Caco-2 (cell line): ENCODE data around the gene GNG14. TPM values are rescaled to one million over a fixed set of nuclear protein-coding genes. Genes with fewer than 3 reads are reported as not detected.
A peak's percentile ranks its signal among the peaks of the same experiment; 100 is the strongest.
"Not testable (repeated sequence)": the region's sequence is repeated elsewhere in the genome, so short reads cannot be mapped to it uniquely, and the experiment has no call there.

Experiments used
- BruUV-seq: library from RNA; stranded (reverse); fragments of 400-500 nt; replicated peaks from 2 replicates; lab custom pipeline; 2021; lab: Mats Ljungman, UMichigan
- CTCF ChIA-PET: fragments of 300-600 bp; sonication (Branson Sonifier 250); formaldehyde crosslinking; loops from one replicate; lab custom pipeline; 2022; ENCODE audit warnings: antibody characterized with exemption; lab: Charles Lee
- POLR2A ChIA-PET: fragments of 300-600 bp; sonication (Branson Sonifier 250); formaldehyde crosslinking; loops from one replicate; lab custom pipeline; 2022; ENCODE audit warnings: antibody characterized with exemption; lab: Charles Lee
- DNase-seq, 2 experiments: peaks; one replicate each; pipeline versions ENCODE4 v3.0.0 to v3.0.0-alpha.2; 2020 to 2022
- H3K27me3 ChIP-seq: replicated peaks from 2 replicates; pipeline ENCODE4 v1.6.0; 2011; ENCODE audit warnings: low read length; ENCODE audit not compliant: control insufficient read depth, insufficient read depth
- H3K36me3 ChIP-seq: 2 replicates; pipeline ENCODE4 v1.5.1; 2011; ENCODE audit warnings: low read length; ENCODE audit not compliant: control insufficient read depth, insufficient read depth
- H3K4me1 ChIP-seq: fragments of 250-450 bp; sonication (Bioruptor Pico); 2 replicates; pipeline ENCODE4 v1.5.1; 2020; ENCODE audit warnings: mild to moderate bottlenecking
- H3K4me3 ChIP-seq: 2 replicates; pipeline ENCODE4 v1.5.1; 2011; ENCODE audit warnings: low read depth, mild to moderate bottlenecking, control low read depth, low read length
- H3K9me3 ChIP-seq: fragments of 250-450 bp; sonication (Bioruptor Pico); 2 replicates; pipeline ENCODE4 v1.5.1; 2020; ENCODE audit warnings: mild to moderate bottlenecking, moderate library complexity
- H3K27ac Mint-ChIP-seq: one replicate; pipeline ENCODE4 v1.8.0; 2022; ENCODE audit warnings: mixed read lengths; ENCODE audit not compliant: unreplicated experiment
- H3K27me3 Mint-ChIP-seq: one replicate; pipeline ENCODE4 v1.8.0; 2022; ENCODE audit warnings: mixed read lengths; ENCODE audit not compliant: insufficient read depth, unreplicated experiment
- H3K36me3 Mint-ChIP-seq: one replicate; pipeline ENCODE4 v1.8.0; 2022; ENCODE audit warnings: mild to moderate bottlenecking, mixed read lengths; ENCODE audit not compliant: insufficient read depth, unreplicated experiment
- H3K4me1 Mint-ChIP-seq: one replicate; pipeline ENCODE4 v1.8.0; 2022; ENCODE audit warnings: low read depth, mixed read lengths; ENCODE audit not compliant: unreplicated experiment
- H3K4me3 Mint-ChIP-seq: one replicate; pipeline ENCODE4 v1.8.0; 2022; ENCODE audit warnings: mild to moderate bottlenecking, moderate library complexity, mixed read lengths; ENCODE audit not compliant: unreplicated experiment
- H3K9me3 Mint-ChIP-seq: one replicate; pipeline ENCODE4 v1.8.0; 2022; ENCODE audit warnings: mixed read lengths; ENCODE audit not compliant: unreplicated experiment
- intact Hi-C: fragments of 100-400 bp; cut with micrococcal nuclease; formaldehyde crosslinking; loops from one replicate; pipeline ENCODE4 v1.10.0; 2022; ENCODE audit not compliant: unreplicated experiment
- total RNA-seq: library from RNA; stranded (reverse); gene quantifications from 2 replicates; pipeline ENCODE4 v1.2.3, GENCODE V29; 2022
- TF ChIP-seq, protein P1 (sequence below), 2 experiments: fragments of 200-600 bp in 1 of 2; IDR thresholded peaks; 1 replicate in 1 of 2; 2 replicates in 1 of 2; pipeline versions ENCODE4 v1.5.1 to v1.8.0; 2011 to 2022; ENCODE audit warnings: antibody characterized with exemption in 1 of 2, control low read depth in 1 of 2, inconsistent platforms in 1 of 2, low read depth in 1 of 2, low read length in 1 of 2, mild to moderate bottlenecking in 1 of 2, moderate library complexity in 1 of 2; ENCODE audit not compliant: insufficient read depth in 1 of 2, severe bottlenecking in 1 of 2, unreplicated experiment in 1 of 2

GNG14 gene
- total RNA-seq, 1 experiment from 2014 or later, result not detected

DNA sequence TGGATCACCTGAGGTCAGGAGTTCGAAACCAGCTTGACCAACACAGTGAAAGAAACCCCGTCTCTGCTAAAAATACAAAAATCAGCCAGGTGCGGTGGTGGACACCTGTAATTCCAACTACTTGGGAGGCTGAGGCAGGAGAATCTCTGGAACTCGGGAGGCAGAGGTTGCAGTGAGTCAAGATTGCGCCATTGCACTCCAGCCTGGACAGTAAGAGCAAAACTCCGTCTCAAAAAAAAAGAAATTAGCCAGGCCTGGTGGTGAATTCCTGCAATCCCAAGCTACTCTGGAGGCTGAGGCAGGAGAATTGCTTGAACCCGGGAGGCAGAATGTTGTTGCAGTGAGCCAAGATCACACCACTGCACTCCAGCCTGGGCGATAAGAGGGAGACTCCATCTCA lies 20.8 kb downstream of the GNG14 start:
- ChIA-PET CTCF (no interaction called here), POLR2A (no interaction called here)
- Mint-ChIP-seq H3K36me3 (peaks cover 87% of the 10 kb centered on the region), H3K27me3 (no peaks in the 10 kb centered on the region), H3K4me1 (no peaks in the 10 kb centered on the region), H3K9me3 (no peaks in the 10 kb centered on the region), H3K27ac (no peak overlapping the region), H3K4me3 (no peak overlapping the region)
- H3K9me3 ChIP-seq, result no peaks in the 10 kb centered on the region
- H3K4me1 ChIP-seq, result no peaks in the 10 kb centered on the region
- no peak overlapping the region for H3K4me3 ChIP-seq
- no peak for DNase-seq
- TF ChIP-seq, protein P1, sequence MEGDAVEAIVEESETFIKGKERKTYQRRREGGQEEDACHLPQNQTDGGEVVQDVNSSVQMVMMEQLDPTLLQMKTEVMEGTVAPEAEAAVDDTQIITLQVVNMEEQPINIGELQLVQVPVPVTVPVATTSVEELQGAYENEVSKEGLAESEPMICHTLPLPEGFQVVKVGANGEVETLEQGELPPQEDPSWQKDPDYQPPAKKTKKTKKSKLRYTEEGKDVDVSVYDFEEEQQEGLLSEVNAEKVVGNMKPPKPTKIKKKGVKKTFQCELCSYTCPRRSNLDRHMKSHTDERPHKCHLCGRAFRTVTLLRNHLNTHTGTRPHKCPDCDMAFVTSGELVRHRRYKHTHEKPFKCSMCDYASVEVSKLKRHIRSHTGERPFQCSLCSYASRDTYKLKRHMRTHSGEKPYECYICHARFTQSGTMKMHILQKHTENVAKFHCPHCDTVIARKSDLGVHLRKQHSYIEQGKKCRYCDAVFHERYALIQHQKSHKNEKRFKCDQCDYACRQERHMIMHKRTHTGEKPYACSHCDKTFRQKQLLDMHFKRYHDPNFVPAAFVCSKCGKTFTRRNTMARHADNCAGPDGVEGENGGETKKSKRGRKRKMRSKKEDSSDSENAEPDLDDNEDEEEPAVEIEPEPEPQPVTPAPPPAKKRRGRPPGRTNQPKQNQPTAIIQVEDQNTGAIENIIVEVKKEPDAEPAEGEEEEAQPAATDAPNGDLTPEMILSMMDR (IDR thresholded peaks at IDR 0.05; ENCODE audit: insufficient read depth in 1 of 2, low read depth in 1 of 2, low read length in 1 of 2, severe bottlenecking in 1 of 2, unreplicated experiment in 1 of 2), result no peak
- no peaks in the 10 kb centered on the region for H3K27me3 ChIP-seq
- no TSS peak for BruUV-seq
- intact Hi-C loops, result no loop called here
- H3K36me3 ChIP-seq, result peaks cover 7% of the 10 kb centered on the region

DNA sequence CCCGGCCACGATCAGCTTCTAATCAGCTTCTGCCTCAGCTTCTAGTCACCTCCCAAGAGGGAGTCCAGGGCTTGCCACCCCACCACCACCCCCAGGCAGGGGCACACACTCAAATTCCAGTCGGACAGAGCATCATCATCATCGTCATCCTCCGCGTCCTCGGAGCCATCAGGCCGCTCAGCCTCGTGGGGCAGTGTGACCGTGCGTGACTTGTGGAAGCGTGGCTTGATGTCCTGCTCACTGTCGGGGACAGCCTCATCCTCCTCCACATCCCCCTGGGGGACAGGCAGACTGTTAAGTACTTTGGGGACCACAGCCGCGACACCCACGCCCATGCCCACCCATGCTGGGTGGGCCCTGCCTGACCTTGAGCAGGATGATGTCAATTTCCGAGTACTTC lies 23.4 kb downstream of the GNG14 start:
- DNase-seq, result no peak
- no TSS peak for BruUV-seq
- Mint-ChIP-seq H3K9me3 (no peaks in the 10 kb centered on the region), H3K27ac (no peak overlapping the region), H3K4me3 (no peak overlapping the region), H3K36me3 (peaks cover 78% of the 10 kb centered on the region), H3K27me3 (no peaks in the 10 kb centered on the region), H3K4me1 (no peaks in the 10 kb centered on the region)
- intact Hi-C loops, result no loop called here
- peaks cover 7% of the 10 kb centered on the region for H3K36me3 ChIP-seq
- H3K4me3 ChIP-seq, result no peak overlapping the region
- CTCF ChIA-PET, result no interaction called here
- no peaks in the 10 kb centered on the region for H3K9me3 ChIP-seq
- TF ChIP-seq, protein P1 (IDR thresholded peaks at IDR 0.05; ENCODE audit: insufficient read depth in 1 of 2, low read depth in 1 of 2, low read length in 1 of 2, severe bottlenecking in 1 of 2, unreplicated experiment in 1 of 2), result no peak
- H3K27me3 ChIP-seq, result no peaks in the 10 kb centered on the region
- POLR2A ChIA-PET, result no interaction called here
- no peaks in the 10 kb centered on the region for H3K4me1 ChIP-seq

DNA sequence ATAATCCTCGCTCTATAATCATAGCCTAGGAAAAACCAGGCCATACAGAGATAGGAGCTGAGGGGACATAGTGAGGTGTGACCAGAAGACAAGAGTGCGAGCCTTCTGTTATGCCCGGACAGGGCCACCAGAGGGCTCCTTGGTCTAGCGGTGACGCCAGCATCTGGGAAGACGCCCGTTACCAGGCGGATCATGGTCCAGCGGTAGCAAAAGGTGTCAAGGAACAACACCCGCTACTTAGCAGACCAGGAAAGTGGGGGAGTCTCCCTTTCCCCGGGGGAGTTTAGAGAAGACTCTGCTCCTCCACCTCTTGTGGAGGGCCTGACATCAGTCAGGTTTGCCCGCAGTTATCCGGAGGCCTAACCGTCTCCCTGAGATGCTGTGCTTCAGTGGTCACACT lies 24.3 kb downstream of the GNG14 start:
- intact Hi-C loops, BruUV-seq, H3K36me3 ChIP-seq, POLR2A ChIA-PET, H3K4me3 ChIP-seq, H3K4me1 Mint-ChIP-seq, CTCF ChIA-PET, H3K27me3 ChIP-seq, H3K9me3 ChIP-seq, H3K27ac Mint-ChIP-seq, H3K4me1 ChIP-seq, H3K4me3 Mint-ChIP-seq, H3K9me3 Mint-ChIP-seq, H3K27me3 Mint-ChIP-seq: not testable (repeated sequence)
- TF ChIP-seq, protein P1 (IDR thresholded peaks at IDR 0.05; ENCODE audit: insufficient read depth in 1 of 2, low read depth in 1 of 2, low read length in 1 of 2, severe bottlenecking in 1 of 2, unreplicated experiment in 1 of 2), result peak in 1 of 2 experiments; percentile 22
- H3K36me3 Mint-ChIP-seq, result peaks cover 78% of the 10 kb centered on the region
- peak in 1 of 2 experiments; percentile 58 for DNase-seq

DNA sequence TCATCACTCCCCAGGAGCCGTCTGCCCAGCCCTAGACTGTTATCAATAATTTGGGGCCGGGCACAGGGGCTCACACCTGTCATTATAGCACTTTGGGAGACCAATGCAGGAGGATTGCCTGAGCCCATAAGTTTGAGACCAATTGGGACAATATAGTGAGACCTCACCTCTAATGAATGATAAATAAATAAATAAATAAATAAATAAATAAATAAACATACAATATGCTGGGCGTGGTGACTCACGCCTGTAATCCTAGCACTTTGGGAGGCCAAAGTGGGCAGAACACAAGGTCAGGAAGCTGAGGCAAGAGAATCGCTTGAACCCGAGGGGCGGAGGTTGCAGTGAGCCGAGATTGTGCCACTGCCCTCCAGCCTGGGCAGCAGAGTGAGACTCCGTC lies 25.5 kb downstream of the GNG14 start:
- POLR2A ChIA-PET, H3K4me1 Mint-ChIP-seq, H3K4me3 ChIP-seq, H3K27me3 Mint-ChIP-seq, DNase-seq, H3K36me3 ChIP-seq, H3K4me3 Mint-ChIP-seq, H3K9me3 ChIP-seq, intact Hi-C loops, CTCF ChIA-PET, BruUV-seq, H3K4me1 ChIP-seq, H3K27ac Mint-ChIP-seq, H3K9me3 Mint-ChIP-seq, H3K27me3 ChIP-seq: not testable (repeated sequence)
- peaks cover 77% of the 10 kb centered on the region for H3K36me3 Mint-ChIP-seq
